MM.1S (cell line): ENCODE results near the gene GATAD2A.

Source experiments
- CTCF ChIP-seq: fragments of 300-600 bp; sonication (generic); IDR thresholded peaks from 2 replicates; pipeline ENCODE4 v1.5.1; 2016; ENCODE audit warnings: antibody characterized with exemption, low read length, mixed read lengths
- EZH2 ChIP-seq: fragments of 300-600 bp; sonication (generic); optimal IDR thresholded peaks from 2 replicates; pipeline ENCODE3; 2017; ENCODE audit warnings: low read depth, mild to moderate bottlenecking, antibody characterized with exemption, low read length, mixed read lengths

- TF ChIP-seq CTCF, result no peak
- TF ChIP-seq EZH2, result no peak
Measured at GRCh38 chr19:19371059-19371458, 34.4 kb upstream of the GATAD2A start.
